CD4-positive, alpha-beta memory T cell (primary cell): ENCODE results near the gene CDYL. TPM values are rescaled to one million over a fixed set of nuclear protein-coding genes. Genes with fewer than 3 reads are reported as not detected.

Experiments
- CTCF ChIA-PET: fragments of 350-600 bp; sonication (Branson Sonifier 250); formaldehyde crosslinking; loops from one replicate; lab custom pipeline; 2021; ENCODE audit warnings: inconsistent platforms; ENCODE audit not compliant: partially characterized antibody; lab: Charles Lee
- POLR2A ChIA-PET: fragments of 350-600 bp; sonication (Branson Sonifier 250); formaldehyde crosslinking; loops from one replicate; lab custom pipeline; 2021; ENCODE audit not compliant: partially characterized antibody; lab: Charles Lee
- DNase-seq, 5 donors: peaks; one replicate each; pipeline versions ENCODE4 v3.0.0 to v3.0.0-alpha.2; 2020 to 2022; ENCODE audit warnings: mixed read lengths in 1 of 5
- H3K27ac ChIP-seq: one replicate; pipeline ENCODE4 v1.7.0; 2013; ENCODE audit warnings: low read depth, low read length
- H3K27me3 ChIP-seq: 2 replicates; pipeline ENCODE4 v1.7.0; 2013; ENCODE audit warnings: mild to moderate bottlenecking, low read length, moderate library complexity; ENCODE audit not compliant: insufficient read depth
- H3K36me3 ChIP-seq: 2 replicates; pipeline ENCODE4 v1.7.0; 2013; ENCODE audit warnings: mild to moderate bottlenecking, low read length, moderate library complexity; ENCODE audit not compliant: insufficient read depth
- H3K4me1 ChIP-seq: 2 replicates; pipeline ENCODE4 v1.7.0; 2013; ENCODE audit warnings: mild to moderate bottlenecking, low read length, moderate library complexity; ENCODE audit not compliant: insufficient read depth
- H3K4me3 ChIP-seq, 2 donors: one replicate each; pipeline ENCODE4 v1.7.0; 2013; ENCODE audit warnings: low read length in 2 of 2, mild to moderate bottlenecking in 1 of 2
- H3K9me3 ChIP-seq, 2 donors: one replicate each; pipeline ENCODE4 v1.7.0; 2013; ENCODE audit warnings: low read length in 2 of 2, control low read depth in 1 of 2; ENCODE audit not compliant: control insufficient read depth in 1 of 2
- H3K27ac Mint-ChIP-seq, 7 donors: one replicate each; pipeline ENCODE4 v1.8.0; 2020 to 2021; ENCODE audit warnings: mixed read lengths in 7 of 7, mild to moderate bottlenecking in 6 of 7, inconsistent platforms in 3 of 7, moderate library complexity in 3 of 7
- H3K27me3 Mint-ChIP-seq, 2 donors: one replicate each; pipeline ENCODE4 v1.8.0; 2020 to 2021; ENCODE audit warnings: mixed read lengths in 2 of 2
- H3K36me3 Mint-ChIP-seq, 2 donors: one replicate each; pipeline ENCODE4 v1.8.0; 2020 to 2021; ENCODE audit warnings: mixed read lengths in 2 of 2, inconsistent platforms in 1 of 2, mild to moderate bottlenecking in 1 of 2
- H3K4me1 Mint-ChIP-seq, 4 donors: one replicate each; pipeline ENCODE4 v1.8.0; 2020 to 2021; ENCODE audit warnings: mixed read lengths in 4 of 4, mild to moderate bottlenecking in 1 of 4
- H3K4me3 Mint-ChIP-seq, 8 donors: one replicate each; pipeline ENCODE4 v1.8.0; 2020 to 2021; ENCODE audit warnings: mixed read lengths in 8 of 8, mild to moderate bottlenecking in 7 of 8, moderate library complexity in 6 of 8, inconsistent platforms in 3 of 8
- H3K9me3 Mint-ChIP-seq, 8 donors: one replicate each; pipeline ENCODE4 v1.8.0; 2020 to 2021; ENCODE audit warnings: mixed read lengths in 8 of 8, mild to moderate bottlenecking in 5 of 8, inconsistent platforms in 3 of 8, moderate library complexity in 1 of 8
- intact Hi-C: fragments of 100-400 bp; cut with micrococcal nuclease; formaldehyde crosslinking; loops from one replicate; pipeline ENCODE4 v1.15.1; 2023
- polyA plus RNA-seq, 2 donors: library from polyadenylated mRNA; unstranded; fragments of 300-500 nt; fragmentation: Illumina TruSeq; gene quantifications; one replicate each; pipeline ENCODE4 v1.2.3, GENCODE V29; 2021
- total RNA-seq, 2 experiments: library from RNA; stranded (reverse); gene quantifications; one replicate each; pipeline ENCODE4 v1.2.3, GENCODE V29; 2021

CDYL gene
- total and polyA plus RNA-seq, 4 experiments from 2014 or later, result 1.5 to 36.7 (median 19.2) TPM

- H3K9me3 Mint-ChIP-seq, result peaks cover 0 to 3% (median 0%) of the 10 kb centered on the region in 8 donors
- Histone ChIP-seq H3K9me3 (no peaks in the 10 kb centered on the region), H3K4me3 (no peak overlapping the region), H3K36me3 (no peaks in the 10 kb centered on the region), H3K27me3 (no peaks in the 10 kb centered on the region), H3K4me1 (peaks cover 12% of the 10 kb centered on the region), H3K27ac (no peak overlapping the region)
- ChIA-PET CTCF (no interaction called here), POLR2A (no interaction called here)
- DNase-seq, result no peak
- no peaks in the 10 kb centered on the region for H3K27me3 Mint-ChIP-seq
- peaks cover 28 to 54% (median 46%) of the 10 kb centered on the region in 4 donors for H3K4me1 Mint-ChIP-seq
- peaks cover 36 to 49% of the 10 kb centered on the region in 2 donors for H3K36me3 Mint-ChIP-seq
- H3K27ac Mint-ChIP-seq, result no peak overlapping the region
- peak overlapping the region in 4 of 8 donors; percentile 6 to 69 (median 58) for H3K4me3 Mint-ChIP-seq
- intact Hi-C loops, result no loop called here
These were observed 129.6 kb downstream of the CDYL start for GRCh38 chr6:4905826-4906225.

- H3K36me3 ChIP-seq, result no peaks in the 10 kb centered on the region
- no peaks in the 10 kb centered on the region for H3K9me3 ChIP-seq
- ChIA-PET CTCF (no interaction called here), POLR2A (no interaction called here)
- H3K27ac ChIP-seq, result no peak overlapping the region
- no peak overlapping the region for H3K4me3 ChIP-seq
- Mint-ChIP-seq H3K27ac (peak overlapping the region in 3 of 7 donors; percentile 38 to 78 (median 72)), H3K36me3 (peaks cover 31 to 46% of the 10 kb centered on the region in 2 donors), H3K4me3 (peak overlapping the region in 7 of 8 donors; percentile 33 to 69 (median 58)), H3K4me1 (peaks cover 28 to 50% (median 45%) of the 10 kb centered on the region in 4 donors), H3K27me3 (no peaks in the 10 kb centered on the region), H3K9me3 (peaks cover 0 to 3% (median 0%) of the 10 kb centered on the region in 8 donors)
- DNase-seq, result no peak
- H3K4me1 ChIP-seq, result peaks cover 12% of the 10 kb centered on the region
- no peaks in the 10 kb centered on the region for H3K27me3 ChIP-seq
- intact Hi-C loops, result no loop called here
These were observed 130.4 kb downstream of the CDYL start for GRCh38 chr6:4906293-4907276.

GRCh38 chr6:4907602-4908001 is 131.4 kb downstream of the CDYL start:
- DNase-seq, result no peak
- Mint-ChIP-seq H3K36me3 (peaks cover 25 to 43% of the 10 kb centered on the region in 2 donors), H3K4me1 (peaks cover 26 to 50% (median 44%) of the 10 kb centered on the region in 4 donors), H3K27ac (peak overlapping the region in 2 of 7 donors; percentile 57 to 76), H3K4me3 (peak overlapping the region in 1 of 8 donors; percentile 27), H3K27me3 (no peaks in the 10 kb centered on the region), H3K9me3 (peaks cover 0 to 3% (median 0%) of the 10 kb centered on the region in 8 donors)
- ChIA-PET POLR2A (no interaction called here), CTCF (no interaction called here)
- no peaks in the 10 kb centered on the region for H3K9me3 ChIP-seq
- H3K27ac ChIP-seq, result no peak overlapping the region
- intact Hi-C loops, result no loop called here
- no peak overlapping the region for H3K4me3 ChIP-seq
- H3K4me1 ChIP-seq, result peaks cover 12% of the 10 kb centered on the region
- no peaks in the 10 kb centered on the region for H3K36me3 ChIP-seq
- no peaks in the 10 kb centered on the region for H3K27me3 ChIP-seq

DNA sequence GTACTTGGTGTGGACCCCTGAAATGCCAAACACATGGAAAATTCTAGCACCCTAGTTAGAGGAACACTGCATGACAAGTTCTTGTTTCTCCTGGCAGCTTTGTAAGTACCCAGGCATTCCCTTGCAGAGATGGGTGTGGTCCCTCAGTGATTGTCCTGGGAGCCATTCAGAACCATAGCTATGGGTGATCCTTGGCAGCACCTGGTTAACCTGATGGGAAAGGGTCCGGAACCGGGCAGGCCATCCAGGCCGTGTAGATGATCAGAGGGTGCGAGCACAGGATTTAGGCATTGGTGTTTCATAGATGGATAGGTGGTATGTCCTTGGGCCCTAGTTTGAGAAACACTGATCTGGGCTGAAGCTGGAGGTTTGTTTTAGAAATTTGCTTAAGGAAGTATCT is 131.9 kb downstream of the CDYL start:
- Histone ChIP-seq H3K4me1 (peaks cover 12% of the 10 kb centered on the region), H3K36me3 (no peaks in the 10 kb centered on the region), H3K27ac (no peak overlapping the region), H3K27me3 (no peaks in the 10 kb centered on the region), H3K9me3 (no peaks in the 10 kb centered on the region), H3K4me3 (no peak overlapping the region)
- ChIA-PET CTCF (no interaction called here), POLR2A (no interaction called here)
- intact Hi-C loops, result no loop called here
- no peak overlapping the region for H3K4me3 Mint-ChIP-seq
- no peak for DNase-seq
- H3K27ac Mint-ChIP-seq, result no peak overlapping the region
- no peaks in the 10 kb centered on the region for H3K27me3 Mint-ChIP-seq
- H3K4me1 Mint-ChIP-seq, result peaks cover 26 to 50% (median 45%) of the 10 kb centered on the region in 4 donors
- peaks cover 0 to 3% (median 0%) of the 10 kb centered on the region in 8 donors for H3K9me3 Mint-ChIP-seq
- H3K36me3 Mint-ChIP-seq, result peaks cover 21 to 38% of the 10 kb centered on the region in 2 donors

DNA sequence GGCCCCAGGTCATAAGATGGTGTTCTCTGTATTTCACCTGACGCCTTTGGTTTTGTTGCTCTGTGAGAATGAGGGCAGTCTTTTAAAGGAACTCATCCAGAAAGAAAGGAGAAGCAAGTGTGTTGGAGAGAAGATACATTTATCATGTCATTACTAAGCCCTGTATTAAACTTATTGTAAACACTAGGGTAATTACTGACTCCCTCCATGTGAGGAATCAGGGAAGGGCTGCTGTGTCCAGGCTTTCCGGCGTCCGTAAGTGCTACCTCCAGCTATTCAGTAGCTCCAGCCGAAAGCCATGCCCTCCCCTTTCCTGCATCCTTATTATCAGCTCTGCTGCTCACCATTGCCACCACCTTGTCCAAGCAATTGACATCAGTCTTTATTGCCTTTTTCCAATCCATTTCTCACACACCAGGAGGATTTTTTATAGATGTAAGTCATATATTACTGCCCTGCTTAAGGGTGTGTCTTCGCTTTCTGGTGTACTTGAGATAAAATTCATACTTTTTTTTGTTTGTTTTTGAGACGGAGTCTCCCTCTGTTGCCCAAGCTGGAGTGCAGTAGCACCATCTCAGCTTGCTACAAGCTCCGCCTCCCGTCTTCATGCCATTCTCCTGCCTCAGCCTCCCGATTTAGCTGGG is 133.0 kb downstream of the CDYL start:
- Mint-ChIP-seq H3K4me3 (no peak overlapping the region), H3K9me3 (peaks cover 0 to 3% (median 0%) of the 10 kb centered on the region in 8 donors), H3K27ac (peak overlapping the region in 2 of 7 donors; percentile 25 to 51), H3K4me1 (peaks cover 27 to 57% (median 51%) of the 10 kb centered on the region in 4 donors), H3K27me3 (no peaks in the 10 kb centered on the region), H3K36me3 (peaks cover 20 to 35% of the 10 kb centered on the region in 2 donors)
- intact Hi-C loops, result no loop called here
- no peak overlapping the region for H3K27ac ChIP-seq
- no peaks in the 10 kb centered on the region for H3K27me3 ChIP-seq
- CTCF ChIA-PET, result no interaction called here
- no peaks in the 10 kb centered on the region for H3K36me3 ChIP-seq
- no peak for DNase-seq
- POLR2A ChIA-PET, result no interaction called here
- peaks cover 12% of the 10 kb centered on the region for H3K4me1 ChIP-seq
- H3K9me3 ChIP-seq, result no peaks in the 10 kb centered on the region
- no peak overlapping the region for H3K4me3 ChIP-seq

DNA sequence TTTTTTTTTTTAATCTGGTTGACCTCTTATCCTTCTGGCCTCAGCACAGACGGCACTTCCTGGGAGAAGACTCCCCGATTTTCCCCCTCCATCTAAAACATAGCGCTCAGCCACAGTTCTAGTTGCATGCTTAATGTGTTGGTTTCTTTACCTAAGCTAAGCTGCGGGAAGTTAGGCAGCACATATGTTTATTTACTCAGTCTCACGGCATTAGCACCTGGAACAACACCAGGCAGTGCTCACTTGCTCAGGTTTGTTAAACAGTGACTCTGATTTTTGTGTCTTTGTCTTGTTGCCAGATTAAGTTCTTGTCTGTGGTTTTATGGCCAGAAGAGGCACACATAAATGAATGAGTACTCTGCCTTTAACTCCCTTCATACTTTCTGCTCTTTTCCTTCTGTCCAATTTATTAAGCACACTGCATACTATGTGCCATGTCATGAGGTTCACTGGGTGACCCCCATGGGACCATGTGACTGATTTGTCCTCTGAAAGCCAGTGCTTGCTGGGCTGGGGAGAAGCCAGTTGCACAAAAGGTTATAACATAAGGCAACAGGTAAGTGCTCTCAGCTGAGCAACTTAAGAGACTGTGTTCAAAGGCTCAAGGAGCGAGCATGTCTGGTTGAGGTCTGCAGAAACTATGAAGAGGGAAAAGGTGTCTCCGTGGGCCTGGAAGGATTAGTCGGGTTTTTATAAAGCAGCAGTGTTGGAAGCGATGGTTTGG is 134.0 kb downstream of the CDYL start:
- Histone ChIP-seq H3K27me3 (no peaks in the 10 kb centered on the region), H3K9me3 (no peaks in the 10 kb centered on the region), H3K27ac (no peak overlapping the region), H3K36me3 (no peaks in the 10 kb centered on the region), H3K4me1 (peaks cover 14% of the 10 kb centered on the region), H3K4me3 (no peak overlapping the region)
- Mint-ChIP-seq H3K36me3 (peaks cover 15 to 30% of the 10 kb centered on the region in 2 donors), H3K27me3 (no peaks in the 10 kb centered on the region), H3K4me1 (peaks cover 33 to 59% (median 54%) of the 10 kb centered on the region in 4 donors), H3K9me3 (peaks cover 0 to 3% (median 0%) of the 10 kb centered on the region in 8 donors), H3K27ac (peak overlapping the region in 2 of 7 donors; percentile 30 to 39), H3K4me3 (peak overlapping the region in 1 of 8 donors; percentile 20)
- CTCF ChIA-PET, result no interaction called here
- POLR2A ChIA-PET, result no interaction called here
- DNase-seq, result no peak
- intact Hi-C loops, result no loop called here
